8988T (cell line): ENCODE measurements around the gene GBX2.

Experiments
- DNase-seq: peaks from one replicate; pipeline ENCODE4 v3.0.0; 2011

GBX2 gene

DNA sequence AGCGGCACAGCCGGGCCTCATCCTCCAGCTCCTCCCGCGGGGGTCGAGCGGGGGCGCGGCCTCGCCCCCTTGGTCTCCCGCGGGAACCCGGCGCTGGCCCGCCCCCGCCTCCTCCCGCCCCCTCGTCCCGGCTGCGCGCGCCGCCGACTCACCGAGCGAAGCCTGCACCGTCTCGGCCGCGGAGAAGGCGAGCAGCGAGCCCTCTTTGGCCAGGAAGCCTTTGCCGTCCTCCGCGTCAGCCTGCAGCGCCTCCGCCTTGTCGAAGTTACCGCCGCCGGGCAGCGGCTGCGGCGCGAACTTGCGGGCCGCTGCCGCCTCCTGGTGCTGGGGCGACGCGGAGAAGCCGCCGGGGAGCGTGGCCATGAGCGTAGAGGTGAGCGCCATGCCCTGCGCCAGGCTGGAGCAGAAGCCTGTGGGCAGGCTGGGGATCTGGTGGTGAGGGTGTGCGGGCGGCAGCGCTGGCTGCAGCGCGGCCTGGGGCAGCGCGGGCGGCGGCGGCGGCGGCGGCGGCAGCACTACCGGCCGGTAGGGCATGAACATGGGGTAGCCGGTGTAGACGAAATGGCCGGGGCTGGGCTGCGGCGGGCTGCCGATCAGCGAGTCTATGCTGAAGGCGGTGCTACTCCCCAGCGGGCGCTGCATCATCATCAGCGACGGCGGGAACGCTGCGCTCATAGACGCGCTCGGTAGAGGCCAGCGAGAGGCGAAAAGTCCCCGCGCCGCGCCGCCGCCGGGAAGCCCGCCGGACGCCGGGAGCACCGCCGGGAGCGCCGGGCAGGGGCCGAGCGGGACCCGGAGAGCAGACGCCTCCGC lies 683 bp downstream of the GBX2 start:
- peak; percentile 26 for DNase-seq

DNA sequence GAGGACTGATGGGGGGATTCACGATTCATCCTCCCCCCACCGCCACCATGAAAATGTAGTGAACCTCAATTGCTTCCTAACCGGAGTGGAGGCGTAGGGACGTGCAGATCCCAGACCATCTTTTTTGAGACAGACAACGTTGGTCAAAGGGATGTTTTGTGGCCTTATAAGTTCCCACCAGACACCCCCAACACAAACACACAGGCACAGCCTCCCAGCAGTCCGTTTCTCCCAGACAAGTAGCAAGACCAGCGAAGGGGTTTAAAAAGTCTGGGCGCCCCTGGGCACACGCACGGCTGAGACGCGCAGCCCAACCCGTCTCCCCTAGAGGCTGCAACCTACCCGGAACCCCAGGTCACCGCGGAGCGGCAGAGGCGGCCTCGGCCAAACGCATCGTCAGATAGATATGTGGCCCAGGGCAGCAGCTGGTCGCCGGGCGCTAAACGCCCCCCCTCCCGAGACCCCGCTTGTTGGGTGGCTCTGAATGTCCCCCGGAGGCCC lies 1.3 kb downstream of the GBX2 start:
- DNase-seq = peak; percentile 18

DNA sequence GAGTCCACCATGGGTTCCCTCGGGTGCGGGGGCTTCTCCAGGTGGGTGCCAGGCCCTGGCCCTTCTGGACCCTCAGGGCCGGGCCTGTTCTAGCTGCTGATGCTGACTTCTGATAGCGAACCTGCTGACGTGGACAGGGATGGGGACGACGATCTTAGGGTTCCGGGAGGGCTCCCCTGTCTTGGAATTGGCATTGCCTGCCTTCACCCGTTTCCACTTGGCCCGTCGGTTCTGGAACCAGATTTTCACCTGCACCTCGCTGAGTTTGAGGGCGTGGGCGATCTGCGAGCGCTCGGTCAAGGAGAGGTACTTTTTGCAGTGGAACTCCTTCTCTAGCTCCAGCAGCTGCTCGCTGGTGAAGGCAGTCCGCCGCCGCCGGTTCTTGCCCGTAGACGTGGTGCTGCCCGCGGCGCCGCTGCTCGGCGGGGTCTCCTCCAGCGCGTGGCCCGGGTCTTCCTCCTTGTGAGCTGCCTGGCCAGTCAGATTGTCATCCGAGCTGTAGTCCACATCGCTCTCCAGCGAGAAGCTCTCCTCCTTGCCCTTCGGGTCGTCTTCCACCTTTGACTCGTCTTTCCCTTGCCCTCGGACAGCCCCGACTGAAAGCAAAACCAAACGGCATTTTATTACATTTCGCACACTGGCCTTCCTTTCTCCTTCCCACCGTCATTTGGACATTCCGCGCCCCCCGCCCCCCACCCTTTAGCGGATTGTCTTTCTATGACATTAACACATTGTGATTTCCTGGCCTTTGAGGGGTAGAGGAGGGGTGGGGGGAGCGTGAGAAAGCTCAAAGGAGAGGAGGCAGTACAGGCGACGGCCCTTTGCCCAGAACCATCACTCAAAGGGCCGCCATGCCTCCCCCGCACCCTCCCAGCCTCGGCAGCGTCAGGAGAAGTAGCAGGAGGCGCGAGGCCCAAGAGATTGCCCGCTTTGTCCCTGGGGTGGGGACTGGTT lies 2.1 kb downstream of the GBX2 start:
- DNase-seq = peak; percentile 28

DNA sequence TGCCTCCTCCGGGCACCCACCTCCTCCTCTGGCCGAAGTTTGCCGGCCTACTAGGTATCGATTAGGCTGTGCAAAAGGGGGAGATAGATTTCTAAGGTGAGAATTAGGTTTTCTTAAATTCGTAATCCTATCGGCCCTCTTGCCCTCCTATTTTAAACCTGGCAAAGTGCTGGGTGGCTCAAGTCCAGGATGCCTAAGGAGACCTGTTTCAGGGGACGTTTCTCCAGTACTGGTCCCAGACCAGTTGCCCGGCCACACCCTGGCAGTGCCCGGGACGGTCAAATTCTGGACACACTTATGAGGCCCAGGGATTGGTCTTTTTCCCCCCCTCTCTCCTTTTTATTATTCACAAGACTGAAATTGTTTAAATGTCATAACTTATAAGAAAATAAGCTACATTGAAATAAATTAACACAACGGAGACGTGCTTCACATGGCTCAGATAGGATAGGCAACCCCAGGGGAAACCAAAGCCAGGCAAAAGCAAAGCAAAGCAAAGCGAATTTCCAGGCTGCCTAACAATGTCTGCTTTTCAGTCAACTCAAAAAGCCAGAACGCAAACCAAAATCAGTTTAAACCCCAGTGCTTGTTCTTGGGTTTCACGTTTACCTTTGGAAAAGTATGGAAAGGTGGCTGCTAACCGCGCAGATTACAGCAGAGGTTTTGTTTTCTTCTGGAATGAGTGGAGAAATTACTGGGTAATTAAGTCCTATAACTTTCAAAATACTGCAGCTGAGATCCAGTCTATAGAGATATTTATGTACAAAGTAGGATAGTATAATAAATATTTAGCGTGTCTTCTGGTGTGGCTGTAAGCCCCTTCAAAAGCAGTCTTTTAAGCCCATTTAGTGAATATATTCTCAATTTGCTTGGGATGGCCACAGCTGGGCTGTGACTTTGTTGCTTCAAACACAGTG lies 3.0 kb downstream of the GBX2 start:
- DNase-seq = peak; percentile 31

DNA sequence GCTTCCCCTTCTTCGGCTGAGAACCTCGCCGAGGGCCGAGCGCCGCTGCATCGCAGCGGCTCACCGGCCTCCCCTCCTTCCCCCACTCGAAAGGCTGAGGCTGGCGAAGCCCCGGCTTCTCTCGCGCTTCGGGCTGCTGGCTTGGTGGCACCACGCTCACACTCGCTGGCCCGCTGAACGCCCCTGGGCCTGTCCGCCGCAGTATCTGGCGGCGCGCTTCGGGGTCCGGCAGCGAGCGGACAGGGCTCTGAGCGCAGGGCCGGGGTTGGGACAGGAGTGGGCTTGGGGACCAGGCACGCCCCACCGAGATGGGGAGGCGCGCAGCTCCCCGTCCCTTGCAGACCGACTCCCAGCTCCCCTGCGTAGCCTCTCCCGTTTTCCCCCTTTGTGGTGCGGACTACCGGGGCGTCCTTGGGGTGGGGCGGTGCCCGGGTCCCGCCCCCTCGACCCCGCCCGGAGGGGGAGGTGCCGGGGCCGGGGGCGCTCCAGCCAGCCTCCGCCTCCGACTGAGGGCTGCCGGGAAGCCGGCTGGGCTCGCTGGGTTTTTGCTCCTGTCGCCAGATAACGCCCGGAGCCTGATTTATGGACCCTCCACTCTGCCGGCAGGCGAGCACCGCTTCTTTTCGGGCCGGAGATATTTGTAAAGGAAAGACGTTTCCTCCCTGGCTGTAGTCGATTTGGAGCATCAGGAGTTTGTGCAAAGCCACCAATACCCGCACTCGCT lies 3.8 kb downstream of the GBX2 start:
- DNase-seq = peak; percentile 27

- DNase-seq = peak; percentile 19
These were observed 4.5 kb downstream of the GBX2 start for GRCh38 chr2:236163471-236164200.

DNA sequence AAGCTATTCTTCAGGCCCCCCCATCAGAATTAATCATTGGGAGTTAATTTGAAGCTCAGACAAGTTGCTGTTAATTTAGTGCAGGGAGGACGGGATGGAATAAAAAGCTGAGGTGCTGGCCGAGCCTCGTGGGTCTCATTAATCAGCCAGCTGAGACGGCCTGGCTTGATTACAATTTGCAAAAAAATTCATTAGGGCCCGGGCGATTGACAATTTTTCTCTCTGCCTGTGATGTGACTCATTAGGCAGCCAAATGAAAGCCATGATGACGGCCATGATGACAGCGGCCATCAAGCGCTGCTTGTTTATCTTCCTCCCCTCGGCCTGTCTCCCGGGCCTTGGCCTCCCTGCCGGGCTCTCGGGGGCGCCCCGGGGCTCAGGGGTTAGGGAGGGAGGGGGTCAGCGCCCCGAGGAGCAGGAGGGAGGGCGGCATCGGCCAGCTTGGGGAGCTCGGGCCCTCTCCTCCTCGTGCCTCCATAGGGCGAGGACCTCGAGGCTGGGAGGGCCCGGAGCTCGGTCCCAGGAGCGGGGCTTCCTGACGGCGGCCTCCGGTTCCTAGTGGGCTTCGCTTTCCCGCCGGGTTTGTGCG lies 5.2 kb downstream of the GBX2 start:
- no peak for DNase-seq

DNA sequence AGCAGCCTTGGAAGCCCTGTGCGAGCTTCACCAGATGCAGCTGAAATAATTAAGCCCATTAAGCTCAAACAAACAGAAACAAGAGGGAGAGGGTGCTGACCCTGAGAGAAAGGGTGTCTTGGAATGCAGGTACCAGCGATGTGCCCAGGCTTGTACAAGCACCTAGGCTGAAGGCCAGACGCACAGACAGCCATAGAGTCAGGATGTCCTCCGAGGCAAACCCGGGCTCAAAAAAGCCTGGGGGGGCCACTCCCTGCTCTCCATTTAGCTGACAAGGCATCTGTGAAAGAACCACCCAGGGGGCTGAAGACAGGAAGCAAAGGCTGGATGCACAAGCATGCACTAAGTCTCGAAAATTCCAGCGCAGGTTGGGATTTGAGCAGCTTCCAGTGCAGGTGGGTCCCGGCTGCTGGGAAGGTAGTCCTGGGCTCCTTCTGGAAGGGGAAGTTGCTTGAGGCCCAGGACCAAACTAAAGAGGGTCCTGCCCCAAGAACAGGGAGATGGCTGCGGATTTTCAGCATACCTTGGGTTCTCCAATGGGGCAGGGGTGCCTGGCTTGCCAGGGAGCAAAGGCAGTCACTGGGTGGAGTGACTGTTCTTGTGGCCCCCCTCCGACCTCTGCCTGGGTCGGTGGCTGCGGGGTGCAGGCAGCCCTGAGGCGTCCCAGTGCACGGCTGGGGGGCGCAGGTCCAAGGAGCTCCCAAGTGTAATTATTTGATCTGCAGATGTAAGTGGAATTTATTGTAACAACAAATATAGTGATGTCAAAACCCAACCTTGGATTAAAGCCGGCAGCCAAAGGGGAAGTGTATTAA lies 5.9 kb downstream of the GBX2 start:
- peak; percentile 57 for DNase-seq

DNA sequence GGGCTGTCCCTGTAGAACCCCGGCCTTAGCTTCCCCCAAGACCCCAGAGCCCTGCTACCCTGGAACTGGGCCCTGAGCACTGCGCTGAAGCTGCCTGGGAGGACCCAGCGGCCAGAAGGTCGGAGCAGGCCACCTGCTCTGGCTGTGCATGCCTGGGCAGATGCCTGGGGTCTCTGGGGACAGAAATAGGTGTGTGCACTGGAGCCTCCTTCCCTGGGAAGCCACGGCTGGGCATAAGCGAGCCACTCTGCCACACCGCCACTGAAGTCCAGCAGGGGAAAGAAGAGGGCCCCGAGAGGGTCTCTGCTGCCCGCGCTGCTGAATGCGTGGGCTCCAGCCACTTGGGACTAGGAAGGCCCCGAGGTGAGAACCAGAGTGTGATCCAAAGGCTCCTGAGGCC lies 6.7 kb downstream of the GBX2 start:
- peak; percentile 40 for DNase-seq

DNA sequence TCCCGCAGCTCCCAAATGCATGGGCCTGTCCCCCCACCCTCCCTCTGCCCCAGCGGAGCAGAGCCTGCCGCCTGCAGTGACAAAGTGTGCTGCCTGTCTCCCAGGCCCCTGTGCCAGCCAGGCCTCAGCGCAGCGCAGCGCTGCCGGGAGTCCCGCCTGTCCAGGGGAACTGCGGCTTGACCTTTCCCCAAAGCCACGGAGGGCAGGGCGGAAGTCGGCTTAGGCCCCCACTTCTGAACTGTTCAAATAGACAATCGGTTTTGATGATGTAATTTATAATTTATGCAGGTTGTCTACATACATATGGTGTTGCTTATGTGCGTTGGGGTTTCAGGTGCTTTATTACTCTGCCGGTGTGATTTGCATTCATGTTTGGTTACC lies 7.1 kb downstream of the GBX2 start:
- DNase-seq = peak; percentile 39

GRCh38 chr2:236160366-236161081 lies 7.7 kb downstream of the GBX2 start:
- peak; percentile 43 for DNase-seq

- peak; percentile 24 for DNase-seq
These were observed 8.4 kb downstream of the GBX2 start for GRCh38 chr2:236159778-236160170.

- DNase-seq = peak; percentile 15
These were observed 9.0 kb downstream of the GBX2 start for GRCh38 chr2:236158969-236159777.

GRCh38 chr2:236157815-236158498 lies 10.2 kb downstream of the GBX2 start:
- peak; percentile 27 for DNase-seq

- no peak for DNase-seq
These were observed 10.8 kb downstream of the GBX2 start for GRCh38 chr2:236157366-236157765.

- DNase-seq = peak; percentile 24
These were observed 11.4 kb downstream of the GBX2 start for GRCh38 chr2:236156860-236157194.

GRCh38 chr2:236156095-236156859 lies 11.9 kb downstream of the GBX2 start:
- DNase-seq = no peak
